GM18517 (cell line): Measurements from ENCODE around the gene TEX10.
"Not testable (repeated sequence)": the region's sequence is repeated elsewhere in the genome, so short reads cannot be mapped to it uniquely, and the experiment has no call there.

Experiments used
- ATAC-seq: cut with Tn5 transposase; IDR thresholded peaks from one replicate; pipeline ENCODE4 v1.9.1; 2021; ENCODE audit warnings: mild to moderate bottlenecking, moderate library complexity; ENCODE audit not compliant: unreplicated experiment

Gene TEX10

DNA sequence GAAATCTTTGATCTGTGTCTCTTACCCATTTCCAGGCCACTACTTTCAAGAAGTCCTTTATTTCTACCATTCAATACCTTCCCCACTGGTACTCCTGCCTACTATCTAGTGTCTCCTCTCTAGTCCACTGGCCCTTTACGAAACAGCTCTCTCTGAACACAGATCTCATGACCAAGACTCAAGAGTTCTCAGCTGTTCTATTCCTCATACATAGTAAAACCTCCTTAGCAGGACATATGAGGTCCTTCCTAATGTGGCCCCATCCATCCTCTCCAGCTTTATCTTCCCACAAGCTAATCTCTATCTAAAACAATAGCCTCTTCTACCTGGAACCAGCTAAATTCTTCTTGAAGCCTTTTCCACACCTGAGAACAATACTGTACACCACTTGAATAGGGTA is 2.6 kb downstream of the TEX10 start:
- no peak for ATAC-seq

DNA sequence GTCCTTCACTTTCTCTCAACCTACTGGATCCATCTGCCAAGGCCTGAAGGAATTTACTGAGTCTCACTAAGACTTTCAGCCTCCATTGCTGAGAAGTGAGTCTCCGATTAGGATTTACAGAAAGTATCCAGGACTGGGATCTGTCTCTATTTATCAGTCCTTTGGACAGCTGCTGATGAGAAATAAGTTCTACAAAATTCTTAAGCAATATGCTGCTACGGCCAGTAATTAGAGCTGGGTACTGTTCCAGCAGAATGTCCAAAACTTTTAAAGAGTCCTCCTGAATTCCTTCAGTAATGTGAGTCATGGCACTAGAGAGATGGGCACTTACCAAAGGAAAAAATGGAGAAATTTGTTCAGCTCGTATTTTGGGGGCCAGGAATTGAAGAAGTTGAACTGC is 5.9 kb downstream of the TEX10 start:
- no peak for ATAC-seq

DNA sequence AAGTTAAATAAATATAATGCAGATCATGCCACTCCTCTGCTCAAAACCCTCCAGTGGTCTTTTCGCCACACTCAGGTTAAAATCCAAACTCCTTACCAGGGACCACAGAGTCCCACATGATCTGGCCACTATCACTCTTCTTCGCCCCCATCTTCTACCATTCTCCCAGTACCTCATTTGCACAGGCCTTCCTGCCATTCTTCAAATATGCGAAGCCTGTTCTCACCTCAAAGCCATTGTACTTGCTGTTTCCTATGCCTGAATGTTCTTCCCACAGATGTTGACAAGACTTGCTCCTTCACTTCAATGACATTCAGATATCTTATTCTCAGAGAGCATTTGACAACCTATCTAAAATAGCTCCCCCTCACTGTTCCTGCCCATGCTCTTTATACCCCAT is 10.9 kb downstream of the TEX10 start:
- ATAC-seq = no peak

DNA sequence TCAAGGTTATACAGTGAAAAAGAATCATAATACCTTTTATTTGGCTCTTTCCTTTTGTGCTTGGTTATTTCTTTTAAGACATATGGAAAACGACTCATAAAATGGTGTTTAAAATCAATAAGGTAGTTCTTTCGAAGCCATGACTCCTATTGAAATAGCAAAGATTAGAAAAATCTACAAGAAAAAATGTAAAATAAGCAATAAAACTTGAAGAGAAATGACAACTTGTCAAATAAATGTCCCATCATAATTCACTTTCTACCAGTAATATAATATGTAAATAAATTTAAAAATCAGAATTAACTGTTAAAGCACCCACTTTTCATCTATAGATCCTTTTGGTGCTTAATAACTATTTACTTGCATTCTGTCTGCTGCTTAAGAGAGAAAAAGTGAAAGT is 12.5 kb downstream of the TEX10 start:
- ATAC-seq = no peak

DNA sequence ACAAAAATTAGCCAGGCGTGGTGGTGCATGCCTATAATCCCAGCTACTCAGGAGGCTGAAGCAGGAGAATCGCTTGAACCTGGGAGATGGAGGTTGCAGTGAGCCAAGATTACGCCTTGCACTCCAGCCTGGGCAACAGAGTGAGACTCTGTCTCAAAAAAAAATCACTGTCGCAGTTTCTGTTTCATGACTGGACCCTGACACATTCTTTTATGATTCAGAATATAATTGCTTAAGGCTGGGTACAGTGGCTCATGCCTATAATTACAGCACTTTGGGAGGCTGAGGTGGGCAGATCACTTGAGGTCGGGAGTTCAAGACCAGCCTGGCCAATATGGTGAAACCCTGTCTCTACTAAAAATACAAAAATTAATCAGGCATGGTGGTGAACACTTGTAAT is 14.0 kb downstream of the TEX10 start:
- ATAC-seq = not testable (repeated sequence)

DNA sequence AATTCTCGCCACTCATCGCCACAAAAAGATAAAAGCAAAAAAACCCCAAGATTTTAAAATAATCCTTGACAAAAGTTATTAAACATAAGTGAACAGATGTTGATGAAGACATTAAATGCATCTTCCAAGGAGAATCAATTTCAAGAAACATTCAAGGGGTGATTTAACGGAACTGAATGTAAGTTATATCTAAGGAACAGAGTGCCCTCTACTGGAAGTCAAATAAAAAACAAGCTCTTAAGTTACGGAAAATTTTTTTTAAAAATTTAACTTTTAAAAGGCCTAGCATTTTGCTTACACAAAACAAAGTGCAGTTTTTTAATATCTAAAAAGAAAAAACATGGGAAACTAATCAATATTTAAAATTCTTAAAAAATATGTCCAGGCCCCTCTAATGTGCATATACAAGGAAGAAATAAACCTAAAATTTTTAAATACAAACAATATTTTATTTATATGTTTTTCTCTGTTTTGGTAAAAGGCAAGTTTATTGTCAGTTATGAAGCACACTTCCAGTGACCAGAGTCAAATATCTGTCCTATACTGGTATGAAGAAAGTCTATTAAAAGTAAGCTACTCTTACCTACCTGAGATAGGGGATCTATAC is 28.0 kb downstream of the TEX10 start:
- no peak for ATAC-seq

DNA sequence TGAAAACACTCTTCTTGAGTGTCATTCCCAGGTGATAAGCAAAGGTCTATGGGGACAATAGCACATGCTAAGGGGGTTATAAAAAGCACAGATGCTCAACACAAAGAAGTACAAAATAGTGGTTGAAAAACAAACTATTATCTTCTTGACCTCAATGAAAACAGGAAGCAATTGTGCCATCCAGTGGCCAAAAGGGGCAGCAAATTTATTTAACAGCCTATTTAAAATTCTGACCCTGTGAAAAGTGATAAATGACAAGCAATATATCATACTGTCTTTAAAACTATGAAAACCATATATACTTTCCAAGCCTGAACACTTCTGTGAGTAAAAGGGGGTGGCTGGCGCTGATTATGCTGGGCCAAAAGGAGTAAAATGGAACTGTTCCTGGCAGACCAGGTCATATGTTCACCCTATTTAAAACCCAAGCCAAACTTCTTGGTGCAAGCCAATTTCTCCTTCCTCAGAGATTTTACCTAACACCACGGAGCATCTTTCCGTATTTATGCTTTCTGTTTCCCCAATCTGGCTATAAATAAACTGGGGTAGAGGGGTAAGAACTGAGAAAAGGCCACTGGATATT is 29.7 kb downstream of the TEX10 start:
- ATAC-seq = no peak

DNA sequence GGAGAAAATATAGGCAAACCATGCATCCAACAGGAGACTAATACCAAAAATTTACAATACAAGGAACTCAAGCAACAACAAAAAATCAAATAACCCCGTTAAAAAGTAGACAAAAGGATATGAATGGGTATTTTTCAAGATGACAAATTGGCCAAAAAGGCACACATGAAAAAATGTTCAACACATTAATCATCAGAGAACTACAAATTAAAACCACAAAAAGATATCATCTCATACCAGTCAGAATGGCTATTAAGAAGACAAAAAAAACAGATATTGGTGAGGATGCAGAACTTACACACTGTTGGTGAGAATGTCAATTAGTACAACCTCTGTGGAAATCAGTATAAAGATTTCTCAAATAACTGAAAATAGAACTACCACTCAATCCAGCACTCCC is 35.0 kb downstream of the TEX10 start:
- no peak for ATAC-seq

DNA sequence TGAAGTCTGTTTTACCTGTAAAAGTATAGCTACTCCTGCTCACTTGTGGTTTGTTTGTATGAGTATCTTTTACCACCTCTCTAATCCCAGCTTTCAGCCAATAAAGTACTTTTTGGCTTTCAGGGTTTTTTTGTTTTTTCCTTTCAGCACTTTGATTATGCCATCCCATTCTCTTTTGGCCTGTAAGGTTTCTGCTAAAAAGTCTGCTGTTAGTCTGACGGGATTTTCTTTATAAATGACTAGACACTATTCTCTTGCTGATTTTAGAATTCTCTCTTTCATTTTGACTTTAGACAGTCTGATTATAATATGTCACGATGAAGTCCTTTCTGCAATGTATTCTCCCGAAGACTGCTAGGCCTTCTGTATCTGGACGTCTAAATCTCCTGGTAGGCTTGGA is 37.2 kb downstream of the TEX10 start:
- no peak for ATAC-seq

DNA sequence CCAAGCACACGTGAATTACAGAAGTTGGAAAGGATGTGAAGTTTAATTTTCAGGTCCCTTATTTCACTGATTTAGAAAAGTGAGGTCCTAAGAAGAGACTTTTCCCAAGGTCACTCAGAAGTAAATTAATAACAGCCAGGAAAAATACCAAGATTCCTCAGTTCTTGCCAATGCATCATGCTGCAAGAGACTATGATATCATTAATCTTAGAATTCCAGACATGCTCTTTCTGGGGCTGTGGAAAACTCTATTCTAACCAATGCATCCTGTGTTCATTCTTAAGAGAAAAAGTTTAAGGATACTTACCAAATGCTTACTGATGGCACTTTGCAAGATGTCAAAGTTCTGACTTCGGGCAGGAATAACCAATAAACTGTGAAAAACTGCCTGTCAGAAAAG is 42.8 kb downstream of the TEX10 start:
- ATAC-seq = no peak

DNA sequence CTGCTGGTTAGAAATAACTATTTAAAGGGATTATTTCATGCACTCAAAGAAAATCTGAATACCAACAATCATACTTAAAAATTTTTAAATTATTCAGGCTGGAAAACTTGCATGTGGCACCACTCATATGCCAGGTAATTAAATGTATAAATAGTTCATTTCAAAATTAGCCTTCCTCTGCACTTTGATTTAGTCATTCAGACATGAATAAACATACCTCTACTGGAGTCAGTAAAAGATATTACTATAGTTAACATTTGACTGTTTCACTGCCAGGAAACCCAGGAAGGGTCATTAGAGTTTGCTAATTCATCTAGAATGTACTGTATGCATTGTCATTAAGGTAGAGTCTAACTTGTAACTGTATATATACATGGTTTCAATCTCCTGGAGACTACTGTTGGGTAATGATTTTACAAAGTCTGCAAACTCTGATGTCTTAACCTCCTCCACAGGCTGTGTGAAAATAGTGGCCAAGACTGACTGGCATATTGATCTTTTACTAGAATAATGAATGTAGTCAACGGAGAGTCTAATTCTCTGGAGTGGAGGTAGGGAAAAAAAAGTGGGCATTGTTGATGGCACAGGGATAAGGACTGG is 43.7 kb downstream of the TEX10 start:
- no peak for ATAC-seq

DNA sequence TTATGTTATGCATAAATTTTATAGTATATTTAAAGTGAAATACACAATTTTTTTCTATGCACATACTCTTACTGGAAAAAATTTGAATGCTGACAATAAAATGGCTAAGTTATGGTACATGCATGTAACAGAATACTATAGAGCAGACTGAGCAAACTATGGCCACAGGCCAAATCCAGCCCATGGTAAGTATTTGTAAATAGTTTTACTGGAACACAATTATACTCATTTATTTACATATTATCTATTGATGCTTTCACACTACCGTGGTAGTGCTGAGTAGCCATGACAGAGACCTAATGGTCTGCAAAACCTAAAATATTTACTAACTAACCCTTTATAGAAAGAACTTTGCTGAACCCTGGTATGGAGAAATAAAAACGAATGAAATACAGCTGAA is 45.7 kb downstream of the TEX10 start:
- no peak for ATAC-seq

DNA sequence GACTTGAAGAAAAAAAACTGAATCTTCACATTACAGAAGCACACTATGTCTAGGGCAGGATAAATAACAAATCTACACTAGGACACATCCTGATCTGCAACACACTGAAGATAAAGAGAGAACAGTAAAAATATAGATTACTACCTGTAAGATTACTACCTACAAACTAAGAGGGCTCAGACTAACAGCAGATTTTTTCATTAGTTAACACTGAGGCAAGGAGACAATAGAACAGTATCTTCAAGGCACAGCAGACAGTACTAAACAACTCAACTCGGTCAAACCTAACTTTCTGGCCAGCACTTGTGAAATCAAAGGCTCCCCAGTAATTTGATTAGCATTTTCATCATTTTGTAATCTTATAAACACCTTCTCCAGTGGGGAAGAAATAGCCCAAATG is 46.5 kb downstream of the TEX10 start:
- no peak for ATAC-seq

DNA sequence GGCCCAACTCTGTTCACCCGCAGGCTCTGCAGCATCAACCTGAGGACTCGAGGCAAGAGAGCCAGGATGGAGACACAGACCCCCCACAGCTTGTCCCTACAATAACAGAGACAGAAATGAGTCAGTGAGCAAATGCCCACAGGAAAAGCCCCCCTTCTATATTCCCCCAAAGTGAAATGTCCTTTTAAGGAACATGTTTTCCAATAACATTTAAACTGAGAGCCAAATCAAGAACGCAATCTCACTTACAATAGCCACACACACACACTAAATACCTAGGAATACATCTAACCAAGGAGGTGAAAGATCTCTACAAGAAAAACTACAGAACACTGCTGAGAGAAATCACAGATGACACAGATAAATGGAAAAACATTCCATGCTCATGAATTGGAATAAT is 49.0 kb downstream of the TEX10 start:
- ATAC-seq = no peak

DNA sequence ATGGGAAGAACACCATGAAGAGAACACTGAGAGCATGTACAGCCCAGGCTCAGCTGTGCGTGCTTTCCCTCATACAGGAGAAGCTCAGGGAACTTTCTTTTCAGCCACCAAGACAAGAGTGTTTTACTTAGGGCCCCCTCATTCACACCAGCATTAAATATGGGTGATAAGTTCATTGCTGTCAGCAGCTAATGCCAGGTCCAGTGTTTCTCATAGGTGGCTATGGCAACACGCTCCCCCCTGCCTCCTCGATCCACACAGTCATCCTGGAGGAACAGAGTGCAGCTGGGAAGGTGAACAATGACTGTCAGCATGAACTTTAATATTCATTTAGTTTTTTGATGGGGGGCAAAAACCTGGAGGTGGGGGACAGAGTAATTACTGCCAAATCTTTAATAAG is 54.4 kb downstream of the TEX10 start:
- ATAC-seq = no peak

DNA sequence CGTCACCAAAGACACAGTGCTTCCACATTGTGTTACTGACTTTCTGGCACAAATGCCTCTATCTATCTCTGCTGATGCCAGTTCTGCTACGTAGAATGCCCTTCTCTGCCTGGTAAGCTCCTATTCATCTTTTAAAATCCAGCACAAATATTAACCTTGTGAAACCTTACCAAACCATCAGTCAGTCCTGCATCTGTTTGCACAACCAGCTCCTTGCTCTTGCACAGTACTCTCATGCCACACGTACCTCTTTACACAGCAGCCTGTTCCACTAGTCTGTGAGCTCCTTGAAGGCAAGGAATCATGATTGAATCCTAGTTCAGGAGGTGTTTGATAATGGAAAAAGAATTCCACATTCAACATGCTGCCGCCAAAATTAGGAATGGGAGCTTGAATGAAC is 56.3 kb downstream of the TEX10 start:
- ATAC-seq = no peak

DNA sequence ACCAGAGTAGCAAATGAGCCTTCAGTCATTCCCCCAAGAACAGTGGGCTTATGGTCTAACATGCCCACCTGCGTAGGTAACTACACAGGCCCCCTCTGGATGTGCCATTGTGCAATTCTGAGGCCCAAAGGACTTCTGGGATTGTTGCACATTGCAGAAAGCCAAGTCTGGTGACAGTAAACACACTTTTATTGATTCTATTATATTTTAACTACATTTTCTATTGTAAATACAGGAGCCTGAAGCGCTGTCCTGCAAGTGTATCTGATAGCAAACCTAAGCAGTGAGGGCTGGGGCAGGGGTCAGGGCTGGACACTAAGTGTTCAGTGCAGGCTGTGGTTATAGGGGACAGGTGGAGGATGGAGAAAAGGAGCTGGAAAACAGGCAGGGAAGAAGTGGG is 57.5 kb downstream of the TEX10 start:
- no peak for ATAC-seq

DNA sequence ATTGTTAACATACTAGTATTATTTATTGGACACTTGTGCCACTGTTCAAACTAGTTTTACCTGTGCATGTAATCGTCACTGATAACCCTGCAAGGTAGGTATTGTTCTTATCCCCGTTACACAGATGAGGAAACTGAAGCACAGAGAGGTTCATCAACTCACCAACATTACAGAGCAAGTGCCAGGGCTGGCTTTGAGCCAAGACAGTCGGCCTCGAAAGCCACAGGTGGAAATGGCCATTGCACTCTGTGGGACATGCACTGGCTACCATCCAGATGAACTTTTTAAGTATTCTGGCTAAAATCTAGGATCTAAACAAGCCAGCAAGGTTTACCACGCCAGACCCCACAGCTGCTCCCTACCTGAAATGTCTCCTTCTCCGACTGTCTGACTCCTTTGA is 57.9 kb downstream of the TEX10 start:
- no peak for ATAC-seq

DNA sequence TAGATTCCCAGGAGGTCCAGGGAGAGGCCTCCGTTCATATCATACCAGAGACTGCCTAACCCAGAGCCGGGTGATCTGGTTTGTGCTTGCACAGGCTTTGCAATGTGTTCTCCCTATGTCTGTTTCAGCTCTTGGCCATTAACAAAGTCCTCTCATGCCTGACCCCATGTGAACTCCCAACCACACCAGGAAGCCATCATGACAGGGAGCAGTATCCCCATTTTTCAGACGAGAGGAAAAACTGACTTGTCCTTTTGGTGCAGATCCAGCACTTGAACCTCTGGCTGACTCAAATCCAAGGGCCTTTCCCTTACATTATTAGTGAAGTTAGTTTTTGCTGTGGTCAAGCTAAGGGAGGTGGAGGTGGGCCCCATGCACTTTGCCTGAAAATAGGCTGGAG is 58.4 kb downstream of the TEX10 start:
- ATAC-seq = no peak

DNA sequence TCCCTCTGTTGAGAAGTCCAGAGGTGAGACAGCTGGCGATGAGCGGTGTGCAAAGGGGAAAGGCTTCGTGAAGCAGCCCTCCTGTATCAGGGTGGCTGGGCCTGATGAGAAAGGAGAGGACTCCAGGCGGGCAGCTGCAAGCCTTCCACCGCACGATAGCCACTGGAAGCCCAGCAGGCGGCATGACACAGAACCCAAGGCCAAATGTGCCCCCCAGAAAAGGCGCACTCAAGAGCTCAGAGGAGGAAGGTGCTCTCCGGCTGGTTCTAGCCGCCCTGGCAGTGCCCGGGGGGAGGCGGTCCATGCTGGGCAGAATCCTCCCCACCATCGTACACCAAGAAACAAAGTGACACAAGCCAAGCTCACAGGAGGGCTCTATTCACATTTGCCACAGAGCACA is 60.3 kb downstream of the TEX10 start:
- no peak for ATAC-seq

DNA sequence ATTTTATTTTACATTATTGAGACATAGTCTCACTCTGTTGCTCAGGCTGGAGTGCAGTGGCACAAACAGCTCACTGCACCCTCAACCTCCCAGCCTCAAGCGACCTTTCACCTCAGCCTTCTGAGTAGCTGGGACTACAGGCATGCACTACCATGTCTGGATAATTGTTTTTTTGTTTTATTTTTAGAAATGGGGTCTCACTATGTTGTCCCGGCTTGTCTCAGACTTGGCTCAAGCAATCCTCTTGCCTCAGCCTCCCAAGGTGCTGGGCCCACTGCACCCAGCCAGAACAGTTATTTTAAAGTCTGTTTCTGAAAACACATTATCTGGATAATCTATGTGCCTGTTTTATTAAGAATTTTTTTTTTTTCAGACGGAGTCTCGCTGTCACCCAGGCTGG is 62.0 kb downstream of the TEX10 start:
- ATAC-seq = no peak

DNA sequence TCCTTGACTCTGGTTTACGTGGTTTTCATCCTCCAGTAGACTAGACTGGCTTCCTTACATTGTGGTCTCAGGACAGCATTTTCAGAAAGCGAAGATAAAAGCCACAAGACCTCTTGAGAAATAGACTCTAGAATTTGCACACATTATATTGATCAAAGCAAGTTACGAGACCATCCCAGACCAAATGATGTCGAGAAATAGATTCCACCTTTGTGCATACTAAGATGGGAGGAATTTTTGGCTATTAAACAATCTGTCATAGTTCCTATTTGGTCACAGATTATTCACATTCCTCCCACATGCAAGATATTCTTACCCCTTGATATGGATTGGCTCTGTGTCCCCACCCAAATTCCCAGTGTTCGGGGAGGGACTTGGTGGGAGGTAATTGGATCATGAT is 65.6 kb downstream of the TEX10 start:
- no peak for ATAC-seq

DNA sequence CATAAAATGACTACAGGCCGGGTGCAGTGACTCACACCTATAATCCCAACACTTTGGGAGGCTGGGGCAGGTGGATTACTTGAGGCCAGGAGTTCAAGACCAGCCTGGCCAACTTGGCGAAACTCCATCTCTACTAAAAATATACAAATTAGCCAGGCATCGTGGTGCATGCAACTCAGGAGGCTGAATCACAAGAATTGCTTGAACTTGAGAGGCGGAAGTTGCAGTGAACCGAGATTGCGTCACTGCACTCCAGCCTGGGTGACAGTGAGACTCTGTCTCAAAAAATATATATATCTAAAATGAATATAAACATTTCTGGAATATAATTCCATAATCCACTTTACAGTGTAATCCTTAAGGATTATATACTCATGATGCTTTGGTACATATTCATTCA is 66.5 kb downstream of the TEX10 start:
- ATAC-seq = no peak
